GM18517 (cell line): ENCODE data around the gene IFT57.
"Not testable (repeated sequence)": the region's sequence is repeated elsewhere in the genome, so short reads cannot be mapped to it uniquely, and the experiment has no call there.

ENCODE experiments used
- ATAC-seq: cut with Tn5 transposase; IDR thresholded peaks from one replicate; pipeline ENCODE4 v1.9.1; 2021; ENCODE audit warnings: mild to moderate bottlenecking, moderate library complexity; ENCODE audit not compliant: unreplicated experiment

Gene IFT57

GRCh38 chr3:108221911-108222852 is at the start of gene IFT57:
Gene IFT57 (minus strand): TSS chr3:108222424. CDS start chr3:108222322, 102 bp downstream.
- ATAC-seq: peak; percentile 90

GRCh38 chr3:108271626-108272025 is 49.4 kb upstream of the IFT57 start:
- ATAC-seq: no peak

- ATAC-seq: not testable (repeated sequence)
Observed at GRCh38 chr3:108268235-108268634, 46.0 kb upstream of the IFT57 start.

- ATAC-seq: peak; percentile 59
Observed at GRCh38 chr3:108264534-108265298, 42.5 kb upstream of the IFT57 start.

GRCh38 chr3:108255131-108255530 is 32.9 kb upstream of the IFT57 start:
- ATAC-seq: no peak

GRCh38 chr3:108251844-108252243 is 29.6 kb upstream of the IFT57 start:
- no peak for ATAC-seq

- ATAC-seq: no peak
Observed at GRCh38 chr3:108251265-108251664, 29.0 kb upstream of the IFT57 start.

GRCh38 chr3:108250626-108251025 is 28.4 kb upstream of the IFT57 start:
- no peak for ATAC-seq

- no peak for ATAC-seq
Observed at GRCh38 chr3:108243243-108243642, 21.0 kb upstream of the IFT57 start.

- ATAC-seq: no peak
Observed at GRCh38 chr3:108242776-108243175, 20.6 kb upstream of the IFT57 start.

GRCh38 chr3:108241721-108242120 is 19.5 kb upstream of the IFT57 start:
- ATAC-seq: no peak

- no peak for ATAC-seq
Observed at GRCh38 chr3:108241146-108241545, 18.9 kb upstream of the IFT57 start.

- no peak for ATAC-seq
Observed at GRCh38 chr3:108239082-108239481, 16.9 kb upstream of the IFT57 start.

- ATAC-seq: no peak
Observed at GRCh38 chr3:108235290-108235689, 13.1 kb upstream of the IFT57 start.

- ATAC-seq: no peak
Observed at GRCh38 chr3:108234387-108234957, 12.2 kb upstream of the IFT57 start.

GRCh38 chr3:108228286-108228685 is 6.1 kb upstream of the IFT57 start:
- no peak for ATAC-seq

GRCh38 chr3:108227131-108227530 is 4.9 kb upstream of the IFT57 start:
- no peak for ATAC-seq

GRCh38 chr3:108225221-108225620 is 3.0 kb upstream of the IFT57 start:
- no peak for ATAC-seq

GRCh38 chr3:108223928-108224327 is 1.7 kb upstream of the IFT57 start:
- no peak for ATAC-seq

- no peak for ATAC-seq
Observed at GRCh38 chr3:108222853-108223565, 785 bp upstream of the IFT57 start.

GRCh38 chr3:108221393-108221792 is 831 bp downstream of the IFT57 start:
- ATAC-seq: no peak
